Glutamatergic neuron (in vitro differentiated cells): ENCODE results near the gene NRG3. TPM values are rescaled to one million over a fixed set of nuclear protein-coding genes. Genes with fewer than 3 reads are reported as not detected.

Experiments
- DNase-seq: peaks from one replicate; pipeline ENCODE4 v3.0.0; 2022
- H3K27ac Mint-ChIP-seq: one replicate; pipeline ENCODE4 v1.8.0; 2020; ENCODE audit warnings: mild to moderate bottlenecking, mixed read lengths, inconsistent platforms; ENCODE audit not compliant: unreplicated experiment
- H3K27me3 Mint-ChIP-seq: one replicate; pipeline ENCODE4 v1.8.0; 2020; ENCODE audit warnings: mild to moderate bottlenecking, moderate library complexity, mixed read lengths, inconsistent platforms; ENCODE audit not compliant: unreplicated experiment
- H3K36me3 Mint-ChIP-seq: one replicate; pipeline ENCODE4 v1.8.0; 2020; ENCODE audit warnings: mild to moderate bottlenecking, mixed read lengths, inconsistent platforms; ENCODE audit not compliant: unreplicated experiment
- H3K4me1 Mint-ChIP-seq: one replicate; pipeline ENCODE4 v1.8.0; 2020; ENCODE audit warnings: mild to moderate bottlenecking, low read depth, mixed read lengths, inconsistent platforms; ENCODE audit not compliant: unreplicated experiment
- H3K4me3 Mint-ChIP-seq: one replicate; pipeline ENCODE4 v1.8.0; 2020; ENCODE audit warnings: mild to moderate bottlenecking, mixed read lengths, inconsistent platforms; ENCODE audit not compliant: unreplicated experiment
- H3K9me3 Mint-ChIP-seq: one replicate; pipeline ENCODE4 v1.8.0; 2020; ENCODE audit warnings: mild to moderate bottlenecking, moderate library complexity, mixed read lengths, inconsistent platforms; ENCODE audit not compliant: unreplicated experiment
- total RNA-seq: library from RNA; stranded (reverse); fragmentation: NEBNext Ultra II Directional; extraction: Animal tissue kit (Norgen Biotek cat#: 25700); gene quantifications from one replicate; pipeline ENCODE4 v1.2.1, GENCODE V29; 2021; ENCODE audit not compliant: unreplicated experiment
- TF ChIP-seq, protein P1 (sequence below): fragments of 200-600 bp; sonication (generic); IDR thresholded peaks from one replicate; pipeline ENCODE4 v1.5.0; 2021; ENCODE audit not compliant: partially characterized antibody, unreplicated experiment

Gene NRG3
- total RNA-seq, 1 donor from 2014 or later = 3.2 TPM

DNA sequence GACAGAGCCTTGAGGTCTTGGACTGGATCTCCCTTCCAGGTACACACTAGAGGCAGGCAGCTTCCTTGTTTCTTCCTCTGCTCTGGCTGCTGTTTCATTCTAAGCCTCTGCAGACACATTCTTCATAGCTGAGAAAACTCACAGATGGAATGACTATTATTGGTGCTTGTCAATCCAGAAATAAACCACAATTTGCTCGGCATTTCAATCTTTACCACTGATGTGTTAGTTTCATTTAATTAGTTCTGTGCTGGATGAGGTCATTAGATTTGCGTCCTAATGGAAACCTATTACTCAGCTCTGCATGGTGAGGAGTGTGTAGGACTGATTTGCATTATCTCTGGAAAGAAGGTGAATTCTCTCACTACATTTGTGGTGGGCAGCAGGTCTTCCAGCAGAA lies 392.5 kb downstream of the NRG3 start:
- no peak overlapping the region for H3K4me3 Mint-ChIP-seq
- no peak overlapping the region for H3K27ac Mint-ChIP-seq
- no peak for DNase-seq
- TF ChIP-seq, protein P1, sequence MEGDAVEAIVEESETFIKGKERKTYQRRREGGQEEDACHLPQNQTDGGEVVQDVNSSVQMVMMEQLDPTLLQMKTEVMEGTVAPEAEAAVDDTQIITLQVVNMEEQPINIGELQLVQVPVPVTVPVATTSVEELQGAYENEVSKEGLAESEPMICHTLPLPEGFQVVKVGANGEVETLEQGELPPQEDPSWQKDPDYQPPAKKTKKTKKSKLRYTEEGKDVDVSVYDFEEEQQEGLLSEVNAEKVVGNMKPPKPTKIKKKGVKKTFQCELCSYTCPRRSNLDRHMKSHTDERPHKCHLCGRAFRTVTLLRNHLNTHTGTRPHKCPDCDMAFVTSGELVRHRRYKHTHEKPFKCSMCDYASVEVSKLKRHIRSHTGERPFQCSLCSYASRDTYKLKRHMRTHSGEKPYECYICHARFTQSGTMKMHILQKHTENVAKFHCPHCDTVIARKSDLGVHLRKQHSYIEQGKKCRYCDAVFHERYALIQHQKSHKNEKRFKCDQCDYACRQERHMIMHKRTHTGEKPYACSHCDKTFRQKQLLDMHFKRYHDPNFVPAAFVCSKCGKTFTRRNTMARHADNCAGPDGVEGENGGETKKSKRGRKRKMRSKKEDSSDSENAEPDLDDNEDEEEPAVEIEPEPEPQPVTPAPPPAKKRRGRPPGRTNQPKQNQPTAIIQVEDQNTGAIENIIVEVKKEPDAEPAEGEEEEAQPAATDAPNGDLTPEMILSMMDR = no peak
- no peaks in the 10 kb centered on the region for H3K27me3 Mint-ChIP-seq
- H3K36me3 Mint-ChIP-seq = no peaks in the 10 kb centered on the region
- H3K9me3 Mint-ChIP-seq = no peaks in the 10 kb centered on the region
- peaks cover 2% of the 10 kb centered on the region for H3K4me1 Mint-ChIP-seq

DNA sequence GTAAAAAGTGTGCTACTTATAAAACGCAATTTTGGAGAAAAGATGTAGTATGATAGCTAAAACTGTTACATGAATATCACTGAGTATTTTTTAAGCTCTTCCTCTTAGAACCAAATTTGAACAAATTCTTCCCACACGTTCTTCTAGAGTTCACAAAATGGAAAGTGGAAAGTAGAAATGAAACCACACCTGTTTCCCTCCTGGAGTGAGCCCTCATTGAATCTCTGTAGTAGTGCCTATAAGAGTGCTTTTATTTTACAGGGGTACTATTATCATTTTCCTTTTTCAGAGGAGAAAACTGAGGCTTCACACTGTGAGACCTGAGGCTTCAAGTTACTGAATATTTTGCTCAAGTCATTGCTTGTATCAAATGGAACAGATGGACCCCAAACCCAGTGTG lies 393.0 kb downstream of the NRG3 start:
- Mint-ChIP-seq H3K4me3 (no peak overlapping the region), H3K36me3 (no peaks in the 10 kb centered on the region), H3K9me3 (no peaks in the 10 kb centered on the region), H3K27me3 (no peaks in the 10 kb centered on the region), H3K4me1 (peaks cover 2% of the 10 kb centered on the region), H3K27ac (no peak overlapping the region)
- TF ChIP-seq, protein P1 = no peak
- DNase-seq = no peak

DNA sequence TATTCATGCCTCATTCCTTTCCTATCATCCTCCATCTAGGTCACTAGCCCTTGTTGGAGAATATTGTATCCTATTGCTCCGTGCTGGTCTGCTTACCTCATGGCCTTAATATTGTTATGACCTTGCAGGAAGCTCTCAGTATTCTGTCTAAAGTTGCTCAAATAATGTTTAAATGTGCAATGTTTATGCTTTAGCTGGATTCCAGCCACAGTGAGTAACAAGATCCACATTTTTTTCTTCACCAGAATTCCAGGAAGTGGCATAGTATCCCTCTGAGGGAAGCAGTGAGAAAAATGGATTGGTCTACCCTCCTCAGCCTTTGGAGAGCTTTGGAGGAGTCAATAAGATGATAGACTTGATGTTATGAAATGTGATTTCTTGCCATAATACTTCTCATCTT lies 402.6 kb downstream of the NRG3 start:
- no peak for DNase-seq
- H3K27me3 Mint-ChIP-seq = peaks cover 2% of the 10 kb centered on the region
- H3K4me3 Mint-ChIP-seq = no peak overlapping the region
- no peaks in the 10 kb centered on the region for H3K36me3 Mint-ChIP-seq
- TF ChIP-seq, protein P1 = no peak
- H3K9me3 Mint-ChIP-seq = no peaks in the 10 kb centered on the region
- H3K4me1 Mint-ChIP-seq = no peaks in the 10 kb centered on the region
- H3K27ac Mint-ChIP-seq = no peak overlapping the region

DNA sequence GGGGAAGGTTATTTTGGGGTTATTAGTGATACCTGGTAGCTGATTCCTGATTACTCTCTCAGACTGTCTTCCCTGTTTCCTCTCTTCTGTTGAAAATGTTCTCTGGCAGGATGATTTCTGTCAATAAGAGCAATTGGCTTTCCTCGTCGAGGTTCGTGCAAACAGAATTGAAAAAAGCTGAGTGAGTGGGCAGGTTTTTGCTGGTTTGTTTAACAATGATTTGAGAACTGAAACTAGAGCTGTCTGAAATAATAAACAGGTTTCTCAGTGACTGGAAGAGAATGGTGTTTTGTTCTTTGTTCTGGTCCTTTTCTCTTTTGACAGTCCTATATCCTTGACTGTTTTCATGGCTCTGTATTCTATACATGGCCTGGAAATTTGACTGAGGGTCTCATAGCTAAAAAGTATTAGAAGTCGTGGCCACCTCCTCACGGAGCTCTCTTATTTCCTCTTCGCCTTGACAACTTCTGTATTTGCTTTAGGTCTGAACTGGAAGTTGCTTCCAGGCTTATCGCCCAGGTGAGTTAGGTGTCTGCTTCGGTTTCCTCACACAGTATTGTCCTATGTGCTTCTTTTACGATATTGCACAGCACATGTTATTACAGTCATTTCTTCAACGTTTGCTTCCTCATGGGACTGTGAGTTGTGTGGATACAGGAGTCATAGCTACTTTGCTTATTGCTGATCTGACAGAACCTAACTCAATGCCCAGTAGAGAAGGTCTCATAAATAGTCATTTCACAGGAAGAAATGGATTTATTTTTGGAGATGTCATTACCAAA lies 403.6 kb downstream of the NRG3 start:
- H3K27ac Mint-ChIP-seq = no peak overlapping the region

More for the DNA sequence above, 403.6 kb downstream of the NRG3 start:
- TF ChIP-seq, protein P1 = no peak
- no peak for DNase-seq
- Mint-ChIP-seq H3K27me3 (peaks cover 2% of the 10 kb centered on the region), H3K9me3 (no peaks in the 10 kb centered on the region), H3K4me1 (no peaks in the 10 kb centered on the region), H3K36me3 (no peaks in the 10 kb centered on the region), H3K4me3 (no peak overlapping the region)
